HFF-Myc (cell line): ENCODE results near the gene IBTK.
"Not testable (repeated sequence)": the region's sequence is repeated elsewhere in the genome, so short reads cannot be mapped to it uniquely, and the experiment has no call there.

Experiments used
- DNase-seq: peaks from one replicate; pipeline ENCODE4 v3.0.0-alpha.2; 2011; ENCODE audit warnings: low read depth; ENCODE audit errors: extremely low read depth
- H3K4me3 ChIP-seq: replicated peaks from 2 replicates; pipeline ENCODE4 v1.5.1; 2011; ENCODE audit warnings: low read depth, mild to moderate bottlenecking, control low read depth, low read length
- TF ChIP-seq, protein P1 (sequence below): IDR thresholded peaks from 2 replicates; pipeline ENCODE4 v1.5.1; 2012; ENCODE audit warnings: mild to moderate bottlenecking, low read depth, low read length, control low read depth; ENCODE audit errors: missing control alignments

IBTK gene

DNA sequence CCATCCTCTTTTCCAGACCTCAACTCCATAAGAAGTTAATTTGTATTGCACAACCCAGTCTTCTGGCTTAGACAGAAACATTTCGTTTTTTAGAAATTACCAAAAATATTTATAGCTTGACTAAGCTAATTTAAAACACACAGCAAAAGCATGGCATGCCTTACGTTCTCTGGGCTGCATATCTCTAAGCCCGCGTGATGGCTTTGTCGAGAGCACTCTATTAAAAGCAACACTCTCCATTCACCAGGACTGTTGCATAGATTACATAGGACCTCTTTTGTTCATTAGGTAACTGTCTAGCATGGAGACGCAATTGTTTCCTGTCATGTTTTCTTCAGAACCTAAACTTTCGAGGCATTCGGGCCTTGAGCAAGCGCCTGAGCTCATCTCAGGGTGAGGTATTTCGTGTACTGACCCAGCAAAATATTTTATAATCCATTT lies 104.5 kb downstream of the IBTK start:
- DNase-seq, result peak; percentile 35
- TF ChIP-seq, protein P1, sequence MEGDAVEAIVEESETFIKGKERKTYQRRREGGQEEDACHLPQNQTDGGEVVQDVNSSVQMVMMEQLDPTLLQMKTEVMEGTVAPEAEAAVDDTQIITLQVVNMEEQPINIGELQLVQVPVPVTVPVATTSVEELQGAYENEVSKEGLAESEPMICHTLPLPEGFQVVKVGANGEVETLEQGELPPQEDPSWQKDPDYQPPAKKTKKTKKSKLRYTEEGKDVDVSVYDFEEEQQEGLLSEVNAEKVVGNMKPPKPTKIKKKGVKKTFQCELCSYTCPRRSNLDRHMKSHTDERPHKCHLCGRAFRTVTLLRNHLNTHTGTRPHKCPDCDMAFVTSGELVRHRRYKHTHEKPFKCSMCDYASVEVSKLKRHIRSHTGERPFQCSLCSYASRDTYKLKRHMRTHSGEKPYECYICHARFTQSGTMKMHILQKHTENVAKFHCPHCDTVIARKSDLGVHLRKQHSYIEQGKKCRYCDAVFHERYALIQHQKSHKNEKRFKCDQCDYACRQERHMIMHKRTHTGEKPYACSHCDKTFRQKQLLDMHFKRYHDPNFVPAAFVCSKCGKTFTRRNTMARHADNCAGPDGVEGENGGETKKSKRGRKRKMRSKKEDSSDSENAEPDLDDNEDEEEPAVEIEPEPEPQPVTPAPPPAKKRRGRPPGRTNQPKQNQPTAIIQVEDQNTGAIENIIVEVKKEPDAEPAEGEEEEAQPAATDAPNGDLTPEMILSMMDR, result no peak
- H3K4me3 ChIP-seq, result no peak overlapping the region

DNA sequence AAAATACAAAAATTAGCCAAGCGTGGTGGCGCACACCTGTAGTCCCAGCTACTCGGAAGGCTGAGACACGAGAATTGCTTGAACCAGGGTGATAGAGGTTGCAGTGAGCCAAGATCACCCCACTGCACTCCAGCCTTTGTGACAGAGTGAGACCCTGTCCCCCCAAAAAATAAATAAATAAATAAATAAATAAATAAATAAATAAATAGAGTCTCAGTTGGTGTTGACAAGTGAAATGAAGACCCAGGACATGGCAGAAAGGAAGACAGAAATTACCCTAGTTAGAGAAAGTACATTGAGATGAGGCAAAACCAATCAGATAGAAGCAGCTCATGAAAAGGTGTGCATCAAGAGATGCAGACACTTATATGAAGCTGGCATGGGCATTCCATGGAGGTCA lies 105.0 kb downstream of the IBTK start:
- H3K4me3 ChIP-seq, result no peak overlapping the region
- TF ChIP-seq, protein P1, result no peak
- no peak for DNase-seq

DNA sequence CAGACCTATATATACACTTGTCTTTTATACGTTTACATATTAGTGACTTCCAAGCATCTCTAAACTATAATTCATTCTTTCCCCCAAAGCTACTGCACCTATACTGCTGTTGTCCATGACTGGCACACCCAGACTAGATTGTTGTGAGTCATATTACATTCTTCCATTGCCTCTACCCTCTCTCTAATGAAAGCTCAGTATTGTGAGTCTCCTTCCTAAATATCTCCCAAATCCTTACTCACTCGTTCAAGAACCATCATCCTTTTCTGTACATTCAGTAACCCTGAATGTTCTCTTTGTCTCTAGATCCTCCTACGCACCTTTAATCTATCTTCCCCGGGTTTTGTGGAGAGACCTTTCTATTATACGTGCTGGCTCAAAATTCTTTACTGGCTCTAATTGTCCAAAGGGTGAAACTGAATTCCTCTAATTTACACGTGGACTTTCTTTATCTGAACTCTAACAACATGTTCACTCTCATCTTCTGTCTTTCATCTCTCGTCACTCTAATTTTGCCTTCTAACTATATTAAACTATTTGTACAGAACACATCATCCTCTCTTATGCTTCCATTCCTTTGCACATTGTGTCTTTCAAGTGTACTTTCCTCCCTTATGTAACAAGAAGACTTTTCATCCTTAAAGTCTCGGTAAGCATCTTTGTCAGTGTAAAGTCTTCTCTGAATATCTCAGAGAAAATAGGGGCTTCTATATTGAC lies 109.3 kb downstream of the IBTK start:
- no peak overlapping the region for H3K4me3 ChIP-seq
- no peak for DNase-seq
- TF ChIP-seq, protein P1, result no peak

DNA sequence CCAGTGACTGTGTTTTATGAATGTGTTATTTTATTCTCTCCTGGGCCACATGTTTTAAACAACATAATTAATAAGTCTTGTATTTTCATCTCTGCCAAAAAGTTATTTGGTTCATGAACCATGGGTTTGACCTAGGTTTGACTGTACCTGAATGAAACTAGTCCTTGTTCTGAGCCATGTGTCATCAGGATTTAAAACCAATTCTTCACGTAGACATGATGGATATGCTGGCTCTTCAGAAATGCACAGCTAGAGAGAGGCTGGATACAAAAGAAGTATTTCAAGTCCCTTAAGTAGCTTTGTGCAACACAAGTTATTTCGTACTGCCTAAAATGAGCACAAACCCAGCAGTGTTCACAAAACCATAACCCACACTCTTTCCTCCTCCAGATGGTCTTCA lies 116.1 kb downstream of the IBTK start:
- TF ChIP-seq, protein P1, result no peak
- no peak for DNase-seq
- no peak overlapping the region for H3K4me3 ChIP-seq

DNA sequence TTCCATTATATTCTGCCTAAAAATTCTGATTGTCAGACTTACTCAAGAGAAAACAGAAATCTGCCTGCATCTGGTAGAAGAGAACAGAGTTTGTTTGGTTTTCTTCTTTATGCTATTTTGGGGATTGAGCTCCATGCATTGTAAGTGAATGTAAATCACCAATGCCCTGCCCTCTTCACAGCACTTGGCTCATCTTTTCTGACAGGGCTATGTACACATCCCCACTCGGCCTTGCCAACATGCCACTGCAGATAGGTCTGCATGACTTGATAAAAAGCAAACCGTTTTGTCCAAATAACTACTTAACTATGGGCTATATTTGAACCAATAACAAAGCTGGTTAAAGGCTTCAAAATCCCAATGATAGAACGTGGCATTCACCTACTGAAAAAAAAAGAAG lies 117.7 kb downstream of the IBTK start:
- no peak overlapping the region for H3K4me3 ChIP-seq
- DNase-seq, result no peak
- TF ChIP-seq, protein P1, result no peak

DNA sequence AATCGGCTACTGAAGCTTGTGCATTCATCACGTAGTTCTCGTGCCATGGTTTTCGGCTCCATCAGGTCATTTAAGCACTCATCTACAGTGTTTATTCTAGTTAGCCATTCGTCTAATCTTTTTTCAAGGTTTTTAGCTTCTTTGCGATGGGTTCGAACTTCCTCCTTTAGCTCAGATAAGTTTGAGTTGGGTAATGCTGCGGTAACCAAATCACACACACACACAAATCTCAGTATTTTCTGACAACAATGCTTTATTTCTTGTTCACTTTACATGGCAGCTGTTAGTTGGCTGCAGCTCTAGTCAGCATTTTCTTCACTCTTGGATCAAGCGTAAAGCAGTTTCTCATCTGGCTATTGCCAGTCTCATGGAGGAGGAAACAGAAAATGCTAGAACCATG lies 118.6 kb downstream of the IBTK start:
- DNase-seq, H3K4me3 ChIP-seq: not testable (repeated sequence)

DNA sequence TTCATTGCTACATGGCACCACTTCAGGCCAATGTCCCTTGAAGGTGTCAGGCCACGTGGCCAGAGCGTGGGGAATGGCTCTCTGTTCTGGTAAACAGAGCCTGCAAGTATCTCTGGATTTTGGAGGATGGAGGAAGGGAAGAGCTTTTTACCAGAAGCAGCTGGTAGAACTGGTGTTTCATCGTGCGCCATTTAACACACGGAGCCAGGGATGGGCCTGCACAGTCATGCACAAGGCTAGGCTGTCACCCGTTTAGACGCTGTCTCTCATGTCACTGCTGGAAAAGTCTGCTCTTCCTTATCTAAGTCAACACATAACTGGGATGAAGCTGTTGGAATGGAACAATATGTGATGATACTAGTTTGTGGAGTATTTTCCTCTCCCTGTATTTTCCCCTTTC lies 123.9 kb downstream of the IBTK start:
- no peak overlapping the region for H3K4me3 ChIP-seq
- DNase-seq, result no peak

More for the DNA sequence above, 123.9 kb downstream of the IBTK start:
- TF ChIP-seq, protein P1, result no peak
